Measurements from ENCODE around the gene STKLD1. TPM values are rescaled to one million over a fixed set of nuclear protein-coding genes. Genes with fewer than 3 reads are reported as not detected.
A peak's percentile ranks its signal among the peaks of the same experiment; 100 is the strongest.
"Not testable (repeated sequence)": the region's sequence is repeated elsewhere in the genome, so short reads cannot be mapped to it uniquely, and the experiment has no call there.

The STKLD1 gene
- polyA plus RNA-seq, 1 experiment, result 1.2 TPM

DNA sequence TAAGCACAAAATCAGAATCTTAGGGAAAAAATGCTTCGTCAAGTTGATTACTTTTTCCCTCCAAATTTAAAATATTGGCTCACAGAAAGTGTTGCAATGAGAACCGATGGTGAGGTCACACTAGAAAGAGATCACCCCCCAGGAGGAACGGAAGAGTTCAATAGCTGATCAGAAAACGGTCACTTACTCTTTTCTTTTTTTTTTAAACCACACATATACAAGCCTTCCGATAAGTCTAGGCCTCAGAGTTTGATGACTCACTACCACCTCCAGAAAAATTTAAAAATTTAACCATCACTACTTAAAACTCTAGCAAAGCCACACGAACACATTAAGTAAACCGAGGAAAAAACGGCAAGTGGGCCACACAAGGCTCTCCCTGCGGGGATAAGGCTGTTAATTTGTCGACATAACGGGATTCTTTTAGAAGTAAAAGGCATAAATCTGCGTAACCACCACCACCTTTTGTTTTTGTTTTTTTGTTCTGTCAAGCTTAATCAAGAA is 1.5 kb upstream of the STKLD1 start:
- CTCF ChIA-PET, result interaction anchor here (0.7 to 1.6 kb wide), 6 partner anchors 9 to 1539 kb away, joined by 3 read pairs; no protein-coding TSS in a partner anchor
- no peaks in the 10 kb centered on the region for H3K27me3 ChIP-seq (ENCODE audit: control insufficient read depth, insufficient read depth, low read length)
- DNase-seq (ENCODE audit: low read depth), result no peak
- TF ChIP-seq, protein P1, sequence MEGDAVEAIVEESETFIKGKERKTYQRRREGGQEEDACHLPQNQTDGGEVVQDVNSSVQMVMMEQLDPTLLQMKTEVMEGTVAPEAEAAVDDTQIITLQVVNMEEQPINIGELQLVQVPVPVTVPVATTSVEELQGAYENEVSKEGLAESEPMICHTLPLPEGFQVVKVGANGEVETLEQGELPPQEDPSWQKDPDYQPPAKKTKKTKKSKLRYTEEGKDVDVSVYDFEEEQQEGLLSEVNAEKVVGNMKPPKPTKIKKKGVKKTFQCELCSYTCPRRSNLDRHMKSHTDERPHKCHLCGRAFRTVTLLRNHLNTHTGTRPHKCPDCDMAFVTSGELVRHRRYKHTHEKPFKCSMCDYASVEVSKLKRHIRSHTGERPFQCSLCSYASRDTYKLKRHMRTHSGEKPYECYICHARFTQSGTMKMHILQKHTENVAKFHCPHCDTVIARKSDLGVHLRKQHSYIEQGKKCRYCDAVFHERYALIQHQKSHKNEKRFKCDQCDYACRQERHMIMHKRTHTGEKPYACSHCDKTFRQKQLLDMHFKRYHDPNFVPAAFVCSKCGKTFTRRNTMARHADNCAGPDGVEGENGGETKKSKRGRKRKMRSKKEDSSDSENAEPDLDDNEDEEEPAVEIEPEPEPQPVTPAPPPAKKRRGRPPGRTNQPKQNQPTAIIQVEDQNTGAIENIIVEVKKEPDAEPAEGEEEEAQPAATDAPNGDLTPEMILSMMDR (IDR thresholded peaks at IDR 0.05; ENCODE audit: insufficient read depth, low read depth, low read length), result no peak
- POLR2A ChIA-PET, result no interaction called here
- peaks cover 17% of the 10 kb centered on the region for H3K36me3 ChIP-seq (ENCODE audit: control insufficient read depth, insufficient read depth, low read length)
- peak overlapping the region; percentile 77 for H3K4me3 ChIP-seq (ENCODE audit: low read depth, low read length)

DNA sequence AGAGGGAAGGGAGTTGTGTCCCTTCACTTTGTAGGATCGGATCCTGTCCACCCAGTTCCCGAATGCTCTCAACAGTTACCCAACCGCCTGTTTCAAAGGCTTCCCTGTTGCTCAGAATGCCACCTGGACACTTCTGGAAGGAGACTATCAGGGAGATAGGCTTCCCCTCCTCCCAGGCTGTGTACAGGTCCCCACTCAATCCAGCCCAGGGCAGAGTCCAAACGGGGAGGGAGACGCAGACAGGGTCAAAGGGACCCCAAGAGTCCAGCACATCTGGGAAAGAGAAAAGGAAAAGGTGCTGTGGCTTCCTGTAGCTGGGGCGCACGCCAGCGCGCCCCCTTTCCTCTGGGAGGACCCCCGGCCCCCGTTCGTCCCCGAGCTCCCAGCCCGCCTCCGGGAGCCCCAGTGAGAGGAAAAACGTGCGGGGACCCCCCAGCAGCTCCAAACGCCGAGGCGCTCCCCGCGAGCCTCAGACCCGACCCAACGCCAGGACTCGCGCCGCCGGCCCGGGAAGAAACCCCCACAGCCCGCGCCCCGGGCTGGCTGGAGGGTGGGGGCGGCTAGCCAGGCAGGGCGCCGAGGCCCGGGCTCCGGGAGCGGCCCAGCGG is 946 bp upstream of the STKLD1 start:
- ChIA-PET CTCF (interaction anchor here (1.0 to 1.6 kb wide), 2 partner anchors 25 to 42 kb away, joined by 3 read pairs; no protein-coding TSS in a partner anchor), POLR2A (no interaction called here)
- Histone ChIP-seq H3K36me3 (ENCODE audit: control insufficient read depth, insufficient read depth, low read length) (peaks cover 14% of the 10 kb centered on the region), H3K4me3 (ENCODE audit: low read depth, low read length) (peak overlapping the region; percentile 77), H3K27me3 (ENCODE audit: control insufficient read depth, insufficient read depth, low read length) (no peaks in the 10 kb centered on the region)
- no peak for DNase-seq (ENCODE audit: low read depth)
- TF ChIP-seq, protein P1 (IDR thresholded peaks at IDR 0.05; ENCODE audit: insufficient read depth, low read depth, low read length), result no peak

DNA sequence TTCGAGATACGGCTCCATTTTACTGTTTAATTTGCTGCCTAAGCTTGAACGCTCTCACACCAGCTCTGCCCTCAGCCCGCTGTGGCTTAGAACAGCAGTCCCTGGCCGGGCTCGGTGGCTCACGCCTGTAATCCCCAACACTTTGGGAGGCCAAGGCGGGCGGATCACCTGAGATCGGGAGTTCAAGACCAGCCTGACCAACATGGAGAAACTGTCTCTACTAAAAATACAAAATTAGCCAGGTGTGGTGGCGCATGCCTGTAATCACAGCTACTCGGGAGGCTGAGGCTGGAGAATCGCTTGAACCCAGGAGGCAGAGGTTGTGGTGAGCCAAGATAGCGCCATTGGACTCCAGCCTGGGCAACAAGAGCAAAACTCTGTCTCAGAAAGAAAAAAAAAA is 1.1 kb downstream of the STKLD1 start:
- POLR2A ChIA-PET; H3K27me3 ChIP-seq (ENCODE audit: control insufficient read depth, insufficient read depth, low read length); H3K36me3 ChIP-seq (ENCODE audit: control insufficient read depth, insufficient read depth, low read length); DNase-seq (ENCODE audit: low read depth); H3K4me3 ChIP-seq (ENCODE audit: low read depth, low read length): not testable (repeated sequence)
- CTCF ChIA-PET, result interaction anchor here (0.7 to 2.3 kb wide), 4 partner anchors 26 to 37 kb away, joined by 3 to 8 read pairs (median 4); no protein-coding TSS in a partner anchor

DNA sequence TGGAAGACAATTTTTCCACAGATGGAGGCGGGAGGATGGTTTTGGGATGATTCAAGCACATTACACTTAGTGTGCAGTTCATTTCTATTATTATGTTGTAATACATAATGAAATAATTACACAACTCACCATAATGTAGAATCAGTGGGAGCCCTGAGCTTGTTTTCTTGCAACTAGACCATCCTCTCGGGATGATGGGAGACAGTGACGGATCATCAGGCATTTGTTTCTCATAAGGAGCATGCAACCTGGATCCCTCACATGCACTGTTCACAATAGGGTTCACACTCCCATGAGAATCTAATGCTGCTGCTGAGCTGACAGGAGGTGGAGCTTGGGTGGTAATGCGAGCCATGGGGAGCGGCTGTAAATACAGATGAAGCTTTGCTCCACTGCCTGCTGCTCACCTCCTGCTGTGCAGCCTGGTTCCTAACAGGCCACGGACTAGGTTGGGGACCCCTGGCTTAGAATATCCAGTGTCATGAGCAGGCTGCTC is 1.6 kb downstream of the STKLD1 start:
- H3K36me3 ChIP-seq (ENCODE audit: control insufficient read depth, insufficient read depth, low read length), result peaks cover 4% of the 10 kb centered on the region
- TF ChIP-seq, protein P1 (IDR thresholded peaks at IDR 0.05; ENCODE audit: insufficient read depth, low read depth, low read length), result no peak
- DNase-seq (ENCODE audit: low read depth), result no peak
- H3K27me3 ChIP-seq (ENCODE audit: control insufficient read depth, insufficient read depth, low read length), result no peaks in the 10 kb centered on the region
- CTCF ChIA-PET, result interaction anchor here (1.5 to 2.3 kb wide), 3 partner anchors 26 to 36 kb away, joined by 3 to 8 read pairs (median 5); no protein-coding TSS in a partner anchor
- no peak overlapping the region for H3K4me3 ChIP-seq (ENCODE audit: low read depth, low read length)
- POLR2A ChIA-PET, result no interaction called here

DNA sequence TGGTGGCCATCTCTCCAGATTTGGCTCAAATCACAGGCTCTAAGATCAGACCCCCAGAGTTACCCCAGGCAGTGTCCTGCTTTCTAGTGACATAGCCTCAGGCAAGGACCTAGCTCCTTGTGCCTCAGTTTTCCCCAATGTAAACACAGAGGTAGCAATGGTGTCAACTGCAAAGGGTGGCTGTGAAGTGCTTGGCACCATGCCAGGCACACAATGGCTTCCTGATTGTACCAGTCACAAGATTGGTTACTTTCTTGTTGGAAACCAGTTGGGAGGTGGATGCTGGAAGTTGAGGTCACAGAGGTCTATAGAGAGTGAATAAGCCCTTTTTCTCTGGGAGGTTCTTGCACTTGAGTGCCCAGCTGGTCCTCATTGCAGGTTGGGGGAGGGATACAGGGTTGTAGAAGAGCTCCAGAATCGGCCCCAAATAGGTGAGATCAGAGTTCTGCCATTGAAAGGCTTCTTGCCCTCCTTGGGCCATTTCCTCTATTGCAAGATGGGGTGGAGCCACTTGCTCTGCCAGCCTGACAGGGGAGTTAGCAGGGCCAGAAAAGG is 2.3 kb downstream of the STKLD1 start:
- CTCF ChIA-PET, result interaction anchor here (1.2 to 2.3 kb wide), 3 partner anchors 25 to 28 kb away, joined by 3 to 8 read pairs (median 5); no protein-coding TSS in a partner anchor
- H3K36me3 ChIP-seq (ENCODE audit: control insufficient read depth, insufficient read depth, low read length), result no peaks in the 10 kb centered on the region
- no peak for DNase-seq (ENCODE audit: low read depth)
- POLR2A ChIA-PET, result no interaction called here
- H3K4me3 ChIP-seq (ENCODE audit: low read depth, low read length), result no peak overlapping the region
- TF ChIP-seq, protein P1 (IDR thresholded peaks at IDR 0.05; ENCODE audit: insufficient read depth, low read depth, low read length), result no peak
- H3K27me3 ChIP-seq (ENCODE audit: control insufficient read depth, insufficient read depth, low read length), result no peaks in the 10 kb centered on the region

Data from BJ (cell line).